Activated T-helper 1 cell treated with anti-CD3 and anti-CD28 coated beads, Interleukin-12 subunit alpha, Interleukin-12 subunit beta, Interleukin-2, Interleukin-4 antibody, amounts not matched to agents 30 ng/mL and 10 ng/mL and 1 ng/mL, durations not matched to agents 14 hours and 24 hours and 36 hours (primary cell): Measurements from ENCODE around the gene C4orf33. TPM values are rescaled to one million over a fixed set of nuclear protein-coding genes. Genes with fewer than 3 reads are reported as not detected.

ENCODE experiments used
- DNase-seq: peaks from one replicate; pipeline ENCODE4 v3.0.0; 2021; ENCODE audit warnings: low spot score
- H3K27ac Mint-ChIP-seq: one replicate; pipeline ENCODE4 v1.8.0; 2021; ENCODE audit warnings: mild to moderate bottlenecking, mixed read lengths
- H3K27me3 Mint-ChIP-seq: one replicate; pipeline ENCODE4 v1.8.0; 2022; ENCODE audit warnings: mild to moderate bottlenecking, moderate library complexity, mixed read lengths; ENCODE audit not compliant: insufficient read depth
- H3K36me3 Mint-ChIP-seq: one replicate; pipeline ENCODE4 v1.8.0; 2021; ENCODE audit warnings: low read depth, mixed read lengths
- H3K4me1 Mint-ChIP-seq: one replicate; pipeline ENCODE4 v1.8.0; 2021; ENCODE audit warnings: low read depth, mixed read lengths
- H3K4me3 Mint-ChIP-seq: one replicate; pipeline ENCODE4 v1.8.0; 2021; ENCODE audit warnings: mild to moderate bottlenecking, moderate library complexity, mixed read lengths
- H3K9me3 Mint-ChIP-seq: one replicate; pipeline ENCODE4 v1.8.0; 2021; ENCODE audit warnings: mixed read lengths
- intact Hi-C: fragments of 100-400 bp; cut with micrococcal nuclease; formaldehyde crosslinking; loops from one replicate; pipeline ENCODE4 v1.15.1; 2024
- total RNA-seq: library from RNA; stranded (reverse); gene quantifications from 2 replicates; pipeline ENCODE4 v1.2.3, GENCODE V29; 2022

C4orf33 gene
- total RNA-seq, 1 donor from 2014 or later: 7.2 TPM

DNA sequence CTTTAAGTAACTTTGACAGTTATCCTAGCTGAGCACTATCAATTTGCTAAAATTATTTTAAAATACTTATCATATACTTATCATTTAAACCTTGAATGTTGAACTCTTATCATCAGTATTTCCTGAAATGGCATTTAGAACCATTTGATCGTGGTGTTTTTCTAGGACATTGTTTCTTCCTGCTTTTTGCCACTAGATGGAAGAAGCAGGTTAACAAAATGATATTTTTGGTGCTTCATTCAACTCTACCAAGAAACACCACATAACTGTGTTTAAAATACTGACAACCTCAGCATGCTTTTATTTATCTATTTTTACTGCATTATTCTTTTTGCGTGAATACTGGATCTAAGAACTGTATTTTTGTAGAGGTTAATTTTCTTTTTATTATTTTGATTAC, 44.6 kb downstream of the C4orf33 start:
- intact Hi-C loops: no loop called here
- no peaks in the 10 kb centered on the region for H3K36me3 Mint-ChIP-seq
- H3K27me3 Mint-ChIP-seq: peaks cover 4% of the 10 kb centered on the region
- no peak for DNase-seq
- H3K9me3 Mint-ChIP-seq: no peaks in the 10 kb centered on the region
- no peak overlapping the region for H3K4me3 Mint-ChIP-seq
- no peak overlapping the region for H3K27ac Mint-ChIP-seq
- no peaks in the 10 kb centered on the region for H3K4me1 Mint-ChIP-seq

DNA sequence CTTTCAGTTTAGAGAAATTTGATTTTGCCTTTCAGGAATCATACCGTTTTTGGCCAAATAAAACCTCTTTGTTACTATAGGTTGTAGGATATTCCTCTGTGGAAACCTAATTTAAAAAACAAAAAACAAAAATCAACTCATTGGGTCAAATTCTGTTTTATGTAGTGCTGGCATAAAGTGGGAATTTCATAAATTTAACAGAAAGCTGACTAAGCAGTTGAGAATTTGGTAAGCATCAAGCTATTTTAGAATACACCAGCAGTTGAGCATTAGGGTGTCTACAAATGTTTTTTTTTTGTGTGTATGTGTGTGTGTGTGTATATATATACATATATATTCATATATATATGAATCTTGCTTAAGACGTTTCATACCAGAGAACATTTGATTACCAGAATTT, 47.4 kb downstream of the C4orf33 start:
- no peak overlapping the region for H3K27ac Mint-ChIP-seq
- H3K4me3 Mint-ChIP-seq: no peak overlapping the region
- H3K9me3 Mint-ChIP-seq: no peaks in the 10 kb centered on the region
- no peaks in the 10 kb centered on the region for H3K4me1 Mint-ChIP-seq
- no peaks in the 10 kb centered on the region for H3K36me3 Mint-ChIP-seq
- no peak for DNase-seq
- intact Hi-C loops: no loop called here
- peaks cover 2% of the 10 kb centered on the region for H3K27me3 Mint-ChIP-seq

DNA sequence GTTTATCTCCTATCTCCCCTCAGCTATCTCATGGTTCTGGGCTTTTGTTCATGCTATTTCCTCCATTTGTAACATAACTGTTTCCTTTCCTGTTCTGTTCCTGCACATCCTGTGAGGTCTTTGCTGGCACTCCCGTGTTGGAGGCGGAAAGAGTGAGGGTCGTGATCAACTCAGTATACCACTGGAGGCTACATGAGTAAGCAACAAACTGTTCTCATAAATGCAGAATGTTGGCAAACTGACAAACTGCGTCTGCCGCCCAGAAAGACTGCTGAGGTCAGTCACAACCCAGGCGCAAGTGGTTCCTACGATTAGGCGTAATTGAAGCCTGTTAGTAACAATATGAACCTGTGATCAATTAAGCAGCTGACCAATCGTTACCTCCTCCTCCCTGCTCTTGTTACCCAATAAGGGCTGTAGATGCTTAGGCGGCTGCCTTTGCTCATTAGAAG, 48.8 kb downstream of the C4orf33 start:
- intact Hi-C loops: no loop called here
- H3K4me3 Mint-ChIP-seq: no peak overlapping the region
- peaks cover 4% of the 10 kb centered on the region for H3K27me3 Mint-ChIP-seq
- H3K4me1 Mint-ChIP-seq: no peaks in the 10 kb centered on the region
- no peak for DNase-seq
- no peak overlapping the region for H3K27ac Mint-ChIP-seq
- H3K9me3 Mint-ChIP-seq: no peaks in the 10 kb centered on the region
- no peaks in the 10 kb centered on the region for H3K36me3 Mint-ChIP-seq

- Mint-ChIP-seq H3K27ac (no peak overlapping the region), H3K36me3 (no peaks in the 10 kb centered on the region), H3K27me3 (peaks cover 7% of the 10 kb centered on the region), H3K4me1 (no peaks in the 10 kb centered on the region), H3K9me3 (no peaks in the 10 kb centered on the region), H3K4me3 (no peak overlapping the region)
- intact Hi-C loops: no loop called here
- no peak for DNase-seq
Observed at GRCh38 chr4:129145222-129145730, 49.3 kb downstream of the C4orf33 start.

GRCh38 chr4:129146639-129147038, 50.7 kb downstream of the C4orf33 start:
- H3K4me3 Mint-ChIP-seq: no peak overlapping the region
- intact Hi-C loops: no loop called here
- no peaks in the 10 kb centered on the region for H3K9me3 Mint-ChIP-seq
- DNase-seq: no peak
- peaks cover 7% of the 10 kb centered on the region for H3K27me3 Mint-ChIP-seq
- H3K4me1 Mint-ChIP-seq: no peaks in the 10 kb centered on the region
- H3K36me3 Mint-ChIP-seq: no peaks in the 10 kb centered on the region
- H3K27ac Mint-ChIP-seq: no peak overlapping the region

DNA sequence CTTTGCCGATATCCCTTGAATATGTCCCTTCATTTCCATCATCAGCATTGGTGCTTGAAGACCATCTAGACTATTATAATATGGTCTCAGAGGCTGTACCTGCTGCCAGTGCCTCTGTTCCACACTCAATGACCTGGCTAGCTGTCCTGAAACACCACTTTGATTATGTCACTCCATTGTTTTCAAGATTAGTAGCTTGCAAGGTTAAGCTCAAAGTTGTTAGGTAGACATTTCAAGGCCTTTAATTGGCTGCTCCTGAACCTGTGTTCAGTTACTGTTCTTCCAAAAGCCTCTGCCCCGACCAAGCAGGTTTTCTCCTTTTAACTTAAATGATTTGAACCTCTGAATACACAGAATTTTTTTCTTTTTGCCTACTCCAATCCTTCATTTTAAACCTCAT, 52.9 kb downstream of the C4orf33 start:
- Mint-ChIP-seq H3K27me3 (peaks cover 13% of the 10 kb centered on the region), H3K9me3 (no peaks in the 10 kb centered on the region), H3K27ac (no peak overlapping the region), H3K4me1 (no peaks in the 10 kb centered on the region), H3K4me3 (no peak overlapping the region), H3K36me3 (no peaks in the 10 kb centered on the region)
- intact Hi-C loops: no loop called here
- no peak for DNase-seq

- H3K27ac Mint-ChIP-seq: no peak overlapping the region
- H3K9me3 Mint-ChIP-seq: no peaks in the 10 kb centered on the region
- H3K4me3 Mint-ChIP-seq: no peak overlapping the region
- H3K27me3 Mint-ChIP-seq: peaks cover 13% of the 10 kb centered on the region
- intact Hi-C loops: no loop called here
- no peak for DNase-seq
- H3K36me3 Mint-ChIP-seq: no peaks in the 10 kb centered on the region
- H3K4me1 Mint-ChIP-seq: no peaks in the 10 kb centered on the region
Observed at GRCh38 chr4:129149906-129150305, 54.0 kb downstream of the C4orf33 start.

GRCh38 chr4:129152350-129152749, 56.4 kb downstream of the C4orf33 start:
- H3K4me3 Mint-ChIP-seq: no peak overlapping the region
- H3K9me3 Mint-ChIP-seq: no peaks in the 10 kb centered on the region
- H3K27me3 Mint-ChIP-seq: peaks cover 13% of the 10 kb centered on the region
- H3K36me3 Mint-ChIP-seq: no peaks in the 10 kb centered on the region
- no peak for DNase-seq
- H3K27ac Mint-ChIP-seq: no peak overlapping the region
- intact Hi-C loops: no loop called here
- H3K4me1 Mint-ChIP-seq: no peaks in the 10 kb centered on the region

- Mint-ChIP-seq H3K9me3 (no peaks in the 10 kb centered on the region), H3K27me3 (peaks cover 13% of the 10 kb centered on the region), H3K27ac (no peak overlapping the region), H3K36me3 (no peaks in the 10 kb centered on the region), H3K4me1 (no peaks in the 10 kb centered on the region), H3K4me3 (no peak overlapping the region)
- intact Hi-C loops: no loop called here
- no peak for DNase-seq
Observed at GRCh38 chr4:129153700-129154099, 57.7 kb downstream of the C4orf33 start.

DNA sequence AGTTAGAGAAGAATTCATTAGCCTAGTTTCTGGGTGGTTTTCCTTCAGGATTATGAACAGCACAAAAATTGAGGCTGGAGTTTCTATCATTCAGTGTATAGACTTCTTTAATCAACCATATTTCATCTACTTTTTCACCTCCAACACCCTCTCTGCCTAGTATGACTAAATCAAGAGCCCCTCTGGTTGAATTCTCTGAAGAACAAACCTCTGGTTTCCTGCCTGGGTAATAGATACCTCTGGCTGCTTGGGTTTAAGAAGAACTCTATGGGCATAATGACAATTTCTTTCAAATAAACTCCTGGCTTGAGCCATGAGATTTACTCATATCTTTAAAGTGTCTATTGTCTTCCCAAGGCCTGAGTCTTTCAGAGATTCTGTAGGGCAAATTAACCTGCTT, 66.5 kb downstream of the C4orf33 start:
- Mint-ChIP-seq H3K36me3 (no peaks in the 10 kb centered on the region), H3K9me3 (no peaks in the 10 kb centered on the region), H3K27ac (no peak overlapping the region), H3K4me3 (no peak overlapping the region), H3K27me3 (peaks cover 10% of the 10 kb centered on the region), H3K4me1 (no peaks in the 10 kb centered on the region)
- intact Hi-C loops: no loop called here
- DNase-seq: no peak

GRCh38 chr4:129163427-129163826, 67.5 kb downstream of the C4orf33 start:
- no peaks in the 10 kb centered on the region for H3K9me3 Mint-ChIP-seq
- H3K27ac Mint-ChIP-seq: no peak overlapping the region
- peaks cover 10% of the 10 kb centered on the region for H3K27me3 Mint-ChIP-seq
- intact Hi-C loops: no loop called here
- no peaks in the 10 kb centered on the region for H3K36me3 Mint-ChIP-seq
- no peak overlapping the region for H3K4me3 Mint-ChIP-seq
- H3K4me1 Mint-ChIP-seq: no peaks in the 10 kb centered on the region
- no peak for DNase-seq

- DNase-seq: no peak
- intact Hi-C loops: no loop called here
- peaks cover 10% of the 10 kb centered on the region for H3K27me3 Mint-ChIP-seq
- H3K4me3 Mint-ChIP-seq: no peak overlapping the region
- no peaks in the 10 kb centered on the region for H3K36me3 Mint-ChIP-seq
- no peak overlapping the region for H3K27ac Mint-ChIP-seq
- no peaks in the 10 kb centered on the region for H3K4me1 Mint-ChIP-seq
- no peaks in the 10 kb centered on the region for H3K9me3 Mint-ChIP-seq
Observed at GRCh38 chr4:129164243-129164642, 68.3 kb downstream of the C4orf33 start.
